ENCODE measurements around the gene PEX11G. TPM values are rescaled to one million over a fixed set of nuclear protein-coding genes. Genes with fewer than 3 reads are reported as not detected.

PEX11G gene
- total and polyA plus RNA-seq, 2 of the 8 experiments (the other 6 are each of a cell fraction or from before 2014, with no cell fraction given) = 2.1 to 4.3 TPM

- Histone ChIP-seq H4K91ac (replicated peaks; ENCODE audit: insufficient read length, low read length) (no peak overlapping the region), H3K9ac (replicated peaks in 1 of 4; ENCODE audit: extremely low read depth in 1 of 4, low read depth in 3 of 4, low read length in 3 of 4) (no peak overlapping the region), H3K14ac (ENCODE audit: insufficient read length) (no peak overlapping the region), H3K4ac (replicated peaks; ENCODE audit: insufficient read length, low read depth, low read length) (no peak overlapping the region), H4K5ac (ENCODE audit: insufficient read length, low read depth, low read length) (no peak overlapping the region), H3K56ac (replicated peaks; ENCODE audit: insufficient read length, low read depth, low read length) (no peak overlapping the region), H3K23me2 (ENCODE audit: low read depth, low read length) (no peaks in the 10 kb centered on the region), H3K18ac (ENCODE audit: extremely low read depth, low read length) (no peak overlapping the region), H3K23ac (ENCODE audit: insufficient read length) (no peak overlapping the region), H2BK5ac (ENCODE audit: low read depth, low read length) (no peak overlapping the region), H3K4me2 (ENCODE audit: insufficient read depth in 1 of 2, low read depth in 2 of 2, low read length in 2 of 2) (no peak overlapping the region), H3K4me1 (replicated peaks in 1 of 4; ENCODE audit: control insufficient read depth in 3 of 4, insufficient read depth in 4 of 4, low read length in 3 of 4) (no peaks in the 10 kb centered on the region; a peak in 1 of 7 replicates), H2BK15ac (ENCODE audit: low read length) (no peak overlapping the region), H4K8ac (ENCODE audit: extremely low read depth, insufficient read depth, low read length) (no peak overlapping the region), H3K36me3 (ENCODE audit: control insufficient read depth in 2 of 4, insufficient read depth in 4 of 4, low read length in 3 of 4) (peaks cover 14 to 40% (median 33%) of the 10 kb centered on the region in 4 experiments), H2BK20ac (ENCODE audit: low read length) (no peak overlapping the region), H2AFZ (ENCODE audit: low read length) (no peak overlapping the region), H3K79me1 (ENCODE audit: low read depth, low read length) (no peaks in the 10 kb centered on the region), H3K27me3 (replicated peaks in 1 of 4; ENCODE audit: control insufficient read depth in 3 of 4, extremely low read depth in 1 of 4, insufficient read depth in 3 of 4, low read length in 3 of 4) (no peaks in the 10 kb centered on the region), H2BK120ac (replicated peaks; ENCODE audit: low read depth, low read length) (no peak overlapping the region), H3K79me2 (ENCODE audit: control insufficient read depth in 1 of 2, insufficient read depth in 2 of 2, low read length in 2 of 2) (no peaks in the 10 kb centered on the region), H2AK5ac (ENCODE audit: low read depth, low read length) (no peak overlapping the region), H4K20me1 (replicated peaks in 1 of 2; ENCODE audit: control insufficient read depth in 1 of 2, insufficient read depth in 2 of 2, low read length in 2 of 2) (peaks cover 0 to under 1% of the 10 kb centered on the region in 2 experiments), H3K9me3 (ENCODE audit: insufficient read depth in 2 of 2, low read depth in 1 of 2, low read length in 1 of 2) (no peaks in the 10 kb centered on the region), H3K4me3 (ENCODE audit: extremely low read depth in 1 of 4, insufficient read depth in 2 of 4, low read depth in 3 of 4, low read length in 4 of 4) (no peak overlapping the region), H3K27ac (ENCODE audit: low read depth, low read length) (no peak overlapping the region), H2BK12ac (ENCODE audit: low read depth, low read length) (no peak overlapping the region)
- ChIA-PET CTCF (ENCODE audit: partially characterized antibody) (interaction anchor here (0.5 to 1.2 kb wide), 2 partner anchors 10 to 30 kb away, joined by 3 read pairs; no protein-coding TSS in a partner anchor), POLR2A (ENCODE audit: partially characterized antibody) (no interaction called here)
- FAIRE-seq (no peak), DNase-seq (ENCODE audit: low read depth in 1 of 2, low spot score in 2 of 2) (no peak)
- 83% methylated on average over 19 of the region's 19 CpGs; no CpG with 5 or more reads in 1 of the 2 experiments for WGBS, 2 experiments (ENCODE audit: extremely low coverage in 1 of 2, insufficient coverage in 1 of 2, insufficient read length in 1 of 2, insufficient replicate concordance in 2 of 2, low coverage in 1 of 2, low lambda C conversion rate in 2 of 2, missing lambda C conversion rate in 1 of 2)
- TF ChIP-seq GTF2F1 (IDR thresholded peaks at IDR 0.05; ENCODE audit: borderline replicate concordance, low read depth, low read length) = no peak
- peak; percentile 11 to 17; a peak in 1 of 4 replicates for TF ChIP-seq RAD21 (IDR thresholded peaks at IDR 0.05 in 1 of 2, conservative IDR thresholded peaks at IDR 0.05 in 1 of 2; ENCODE audit: low read depth in 2 of 2, low read length in 2 of 2)
- TF ChIP-seq FOSL1 (IDR thresholded peaks at IDR 0.05; ENCODE audit: insufficient read depth, low read depth, low read length) = no peak
- TF ChIP-seq BRCA1 (IDR thresholded peaks at IDR 0.05; ENCODE audit: low read depth, low read length) = no peak
Observed at GRCh38 chr19:7444042-7444441, 44.8 kb downstream of the PEX11G start.
